IMR-90 (cell line): Measurements from ENCODE around the gene CCL15. TPM values are rescaled to one million over a fixed set of nuclear protein-coding genes. Genes with fewer than 3 reads are reported as not detected.

ENCODE experiments used
- ATAC-seq: fragments of 200-7000 bp; cut with Tn5 transposase; 2 replicates; pipeline ENCODE4 v1.9.1; 2020; ENCODE audit warnings: low read depth, mild to moderate bottlenecking, moderate library complexity
- BruUV-seq: library from RNA; stranded (reverse); fragments of 400-500 nt; replicated peaks from 2 replicates; lab custom pipeline; 2021; lab: Mats Ljungman, UMichigan
- CTCF ChIA-PET: fragments of 300-600 bp; formaldehyde crosslinking; extraction: SDS; loops from one replicate; lab custom pipeline; 2021; ENCODE audit warnings: antibody characterized with exemption; lab: Yijun Ruan, JAX
- POLR2A ChIA-PET: fragments of 300-600 bp; sonication (Branson Sonifier 250); formaldehyde crosslinking; loops from one replicate; lab custom pipeline; 2022; ENCODE audit warnings: antibody characterized with exemption; ENCODE audit not compliant: unreplicated experiment; lab: Charles Lee
- DNase-seq: peaks from one replicate; pipeline ENCODE4 v3.0.0; 2013
- H2AFZ ChIP-seq: replicated peaks from 2 replicates; pipeline ENCODE3; 2013; ENCODE audit warnings: low read length, mild to moderate bottlenecking; ENCODE audit not compliant: poor library complexity
- H2AK5ac ChIP-seq: 2 replicates; pipeline ENCODE4 v1.6.1; 2013; ENCODE audit warnings: low read depth, low read length, inconsistent platforms
- H2AK9ac ChIP-seq: replicated peaks from 2 replicates; pipeline ENCODE3; 2013; ENCODE audit warnings: mild to moderate bottlenecking, low read depth, low read length, moderate library complexity; ENCODE audit not compliant: poor library complexity
- H2BK120ac ChIP-seq: 2 replicates; pipeline ENCODE4 v1.6.1; 2013; ENCODE audit warnings: low read depth, low read length, inconsistent platforms
- H2BK15ac ChIP-seq: 3 replicates; pipeline ENCODE4 v1.6.1; 2013; ENCODE audit warnings: low read depth, low read length, inconsistent platforms
- H2BK20ac ChIP-seq: 2 replicates; pipeline ENCODE4 v1.6.1; 2013; ENCODE audit warnings: low read depth, mild to moderate bottlenecking, inconsistent platforms, low read length, moderate library complexity
- H2BK5ac ChIP-seq: 2 replicates; pipeline ENCODE4 v1.6.1; 2013; ENCODE audit warnings: mild to moderate bottlenecking, low read depth, low read length, inconsistent platforms; ENCODE audit not compliant: poor library complexity, severe bottlenecking
- H3K14ac ChIP-seq: replicated peaks from 2 replicates; pipeline ENCODE4 v1.6.1; 2013; ENCODE audit warnings: low read depth, low read length, inconsistent platforms
- H3K18ac ChIP-seq: 2 replicates; pipeline ENCODE4 v1.6.1; 2013; ENCODE audit warnings: low read depth, low read length, control low read depth
- H3K23ac ChIP-seq: 2 replicates; pipeline ENCODE4 v1.6.1; 2013; ENCODE audit warnings: low read depth, low read length, inconsistent platforms
- H3K27ac ChIP-seq: 2 replicates; pipeline ENCODE4 v1.5.1; 2013; ENCODE audit warnings: mild to moderate bottlenecking, control low read depth, low read length; ENCODE audit not compliant: insufficient read depth
- H3K27me3 ChIP-seq: 2 replicates; pipeline ENCODE4 v1.6.1; 2013; ENCODE audit warnings: low read length; ENCODE audit not compliant: control insufficient read depth, insufficient read depth
- H3K36me3 ChIP-seq: 2 replicates; pipeline ENCODE4 v1.6.1; 2013; ENCODE audit warnings: low read length, mixed read lengths; ENCODE audit not compliant: control insufficient read depth, insufficient read depth
- H3K4ac ChIP-seq: 2 replicates; pipeline ENCODE4 v1.6.1; 2013; ENCODE audit warnings: low read depth, low read length, inconsistent platforms
- H3K4me1 ChIP-seq: 2 replicates; pipeline ENCODE4 v1.6.1; 2013; ENCODE audit warnings: low read length, mixed read lengths; ENCODE audit not compliant: control insufficient read depth, insufficient read depth
- H3K4me2 ChIP-seq: 2 replicates; pipeline ENCODE4 v1.6.1; 2013; ENCODE audit warnings: low read depth, mild to moderate bottlenecking, control low read depth, low read length, moderate library complexity
- H3K4me3 ChIP-seq: 2 replicates; pipeline ENCODE4 v1.5.1; 2013; ENCODE audit warnings: low read depth, mild to moderate bottlenecking, control low read depth, low read length, moderate library complexity; ENCODE audit not compliant: insufficient read depth
- H3K56ac ChIP-seq: 2 replicates; pipeline ENCODE4 v1.6.1; 2013; ENCODE audit warnings: low read length, inconsistent platforms; ENCODE audit not compliant: insufficient read depth; ENCODE audit errors: extremely low read depth
- H3K79me1 ChIP-seq, 2 experiments: 2 replicates each; pipeline ENCODE4 v1.6.1; 2013; ENCODE audit warnings: low read length in 2 of 2, inconsistent platforms in 1 of 2, low read depth in 1 of 2
- H3K9ac ChIP-seq: 2 replicates; pipeline ENCODE4 v1.6.1; 2013; ENCODE audit warnings: low read depth, low read length, control low read depth
- H3K9me1 ChIP-seq: 2 replicates; pipeline ENCODE4 v1.6.1; 2013; ENCODE audit warnings: low read length, inconsistent platforms; ENCODE audit not compliant: insufficient read depth
- H3K9me3 ChIP-seq: 2 replicates; pipeline ENCODE4 v1.6.1; 2013; ENCODE audit warnings: low read length; ENCODE audit not compliant: control insufficient read depth, insufficient read depth
- H4K20me1 ChIP-seq: 2 replicates; pipeline ENCODE4 v1.6.1; 2013; ENCODE audit warnings: low read length, inconsistent platforms; ENCODE audit not compliant: insufficient read depth
- H4K5ac ChIP-seq: 2 replicates; pipeline ENCODE4 v1.6.1; 2013; ENCODE audit warnings: mild to moderate bottlenecking, low read depth, low read length, control low read depth
- H4K8ac ChIP-seq, 2 experiments: 2 replicates each; pipeline ENCODE4 v1.6.1; 2013; ENCODE audit warnings: low read depth in 2 of 2, low read length in 2 of 2, control low read depth in 1 of 2, inconsistent platforms in 1 of 2
- H4K91ac ChIP-seq: 2 replicates; pipeline ENCODE4 v1.6.1; 2013; ENCODE audit warnings: low read depth, low read length, inconsistent platforms; ENCODE audit not compliant: insufficient read depth
- BHLHE40 ChIP-seq: fragments of 150-350 bp; IDR thresholded peaks from 2 replicates; pipeline ENCODE4 v1.6.1; 2016; ENCODE audit warnings: mild to moderate bottlenecking, low read depth, low read length
- CEBPB ChIP-seq: IDR thresholded peaks from 2 replicates; pipeline ENCODE4 v1.6.1; 2012; ENCODE audit warnings: low read depth, low read length, improper control_type of control experiment
- CHD1 ChIP-seq: IDR thresholded peaks from 2 replicates; pipeline ENCODE4 v1.6.1; 2012; ENCODE audit warnings: low read depth, low read length, improper control_type of control experiment
- FOS ChIP-seq: fragments of 150-350 bp; IDR thresholded peaks from 2 replicates; pipeline ENCODE4 v1.6.1; 2016; ENCODE audit warnings: low read depth, low read length
- MAFK ChIP-seq: IDR thresholded peaks from 2 replicates; pipeline ENCODE4 v1.6.1; 2012; ENCODE audit warnings: low read depth, low read length, improper control_type of control experiment
- MAZ ChIP-seq: IDR thresholded peaks from 2 replicates; pipeline ENCODE4 v1.6.1; 2012; ENCODE audit warnings: low read depth, mild to moderate bottlenecking, low read length, improper control_type of control experiment, moderate library complexity, borderline replicate concordance
- MXI1 ChIP-seq: IDR thresholded peaks from 2 replicates; pipeline ENCODE4 v1.6.1; 2012; ENCODE audit warnings: low read depth, mild to moderate bottlenecking, low read length, moderate library complexity, borderline replicate concordance
- NFE2L2 ChIP-seq: fragments of 150-350 bp; IDR thresholded peaks from 2 replicates; pipeline ENCODE4 v1.6.1; 2016; ENCODE audit warnings: low read depth, mild to moderate bottlenecking, low read length
- POLR2A ChIP-seq: IDR thresholded peaks from 2 replicates; pipeline ENCODE4 v1.6.1; 2012; ENCODE audit warnings: mild to moderate bottlenecking, low read depth, low read length
- RAD21 ChIP-seq: IDR thresholded peaks from 2 replicates; pipeline ENCODE4 v1.6.1; 2012; ENCODE audit warnings: low read length, improper control_type of control experiment
- RCOR1 ChIP-seq: IDR thresholded peaks from 2 replicates; pipeline ENCODE4 v1.6.1; 2012; ENCODE audit warnings: mild to moderate bottlenecking, low read length, improper control_type of control experiment; ENCODE audit not compliant: insufficient replicate concordance
- RFX5 ChIP-seq: IDR thresholded peaks from 2 replicates; pipeline ENCODE4 v1.8.0; 2012; ENCODE audit warnings: low read depth, mild to moderate bottlenecking, low read length, moderate library complexity
- SMC3 ChIP-seq: fragments of 150-350 bp; IDR thresholded peaks from 2 replicates; pipeline ENCODE4 v1.6.1; 2016; ENCODE audit warnings: low read depth, mild to moderate bottlenecking, antibody characterized with exemption, low read length, moderate library complexity
- WGBS, 2 experiments: methylation state at CpG; one replicate each; pipeline versions ENCODE4 v1.1.5 to v1.1.7; 2013; ENCODE audit warnings: missing lambda C conversion rate in 2 of 2; ENCODE audit not compliant: insufficient read length in 1 of 2; ENCODE audit errors: extremely low coverage in 2 of 2; 5-methylcytosine and 5-hydroxymethylcytosine counted together
- dilution Hi-C: fragments of 300-500 bp; cut with HindIII; formaldehyde crosslinking; loops from one replicate; pipeline ENCODE4 v1.14.3; 2018; ENCODE audit warnings: low sequenced_read_pairs; ENCODE audit not compliant: unreplicated experiment
- in situ Hi-C: fragments of 300-500 bp; cut with MboI; formaldehyde crosslinking; loops from 3 replicates; pipeline ENCODE4 v1.14.3; 2019; ENCODE audit warnings: low sequenced_read_pairs, inconsistent platforms, mixed read lengths
- intact Hi-C: fragments of 100-400 bp; cut with micrococcal nuclease; formaldehyde crosslinking; loops from 2 replicates; pipeline ENCODE4 v1.10.0; 2022
- polyA plus RNA-seq, 3 experiments: library from polyadenylated mRNA; depleted of rRNA; stranded (reverse); fragments of >200 nt; gene quantifications; 2 replicates each; pipeline ENCODE4 v1.2.3, GENCODE V29; 2012; ENCODE audit warnings: low replicate concordance in 1 of 3
- total RNA-seq: library from RNA; depleted of rRNA; stranded (reverse); fragments of >200 nt; gene quantifications from 2 replicates; pipeline ENCODE4 v1.2.3, GENCODE V29; 2012
- TF ChIP-seq, protein P1 (sequence below): fragments of 150-350 bp; IDR thresholded peaks from 2 replicates; pipeline ENCODE4 v1.6.1; 2016; ENCODE audit warnings: low read depth, mild to moderate bottlenecking, low read length, moderate library complexity, borderline replicate concordance
- TF ChIP-seq, protein P2 (sequence below): fragments of 150-350 bp; IDR thresholded peaks from 2 replicates; pipeline ENCODE4 v1.6.1; 2017; ENCODE audit warnings: mild to moderate bottlenecking, antibody characterized with exemption, low read length, low read depth
- TF ChIP-seq, protein P3 (sequence below): conservative IDR thresholded peaks from 2 replicates; pipeline ENCODE4 v1.5.1; 2012; ENCODE audit warnings: mild to moderate bottlenecking, low read depth, low read length, improper control_type of control experiment

CCL15 gene
- total and polyA plus RNA-seq, 2 of the 4 experiments (the other 2 are of a cell fraction) = not detected

DNA sequence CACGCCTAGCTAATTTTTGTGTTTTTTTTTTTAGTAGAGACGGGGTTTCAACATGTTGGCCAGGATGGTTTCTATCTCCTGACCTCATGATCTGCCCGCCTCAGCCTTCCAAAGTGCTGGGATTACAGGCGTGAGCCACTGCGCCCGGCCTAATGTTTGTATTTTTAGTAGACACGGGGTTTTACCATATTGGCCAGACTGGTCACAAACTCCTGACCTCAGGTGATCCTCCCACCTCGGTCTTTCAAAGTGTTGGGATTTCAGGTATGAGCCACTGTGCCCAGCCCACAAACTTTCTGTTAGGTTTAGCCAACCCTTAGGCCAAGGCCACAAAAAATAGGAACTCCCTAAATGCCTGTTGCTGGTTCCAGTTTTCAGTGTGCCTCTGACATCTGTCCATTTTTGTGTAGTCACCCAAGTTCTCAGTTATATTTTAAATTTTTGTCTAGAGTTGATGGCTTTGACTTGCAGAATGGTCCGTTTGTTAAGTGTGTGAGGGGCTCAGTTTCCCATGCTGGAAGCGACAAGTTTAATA, 32.8 kb downstream of the CCL15 start:
- H2AK5ac ChIP-seq = no peak overlapping the region
- no peak overlapping the region for H3K9ac ChIP-seq

More for the DNA sequence above, 32.8 kb downstream of the CCL15 start:
- dilution Hi-C loops (no loop called here), in situ Hi-C loops (no loop called here), intact Hi-C loops (loop anchor here (1.0 to 2.0 kb wide), 4 partner anchors 41 to 514 kb away; no protein-coding TSS in a partner anchor)
- H2AFZ ChIP-seq = no peak overlapping the region
- no peaks in the 10 kb centered on the region; the same call in 1 of the 2 replicates for H3K9me1 ChIP-seq
- H3K36me3 ChIP-seq = no peaks in the 10 kb centered on the region
- no peak overlapping the region for H2BK15ac ChIP-seq
- peaks cover 4% of the 10 kb centered on the region for H3K4me1 ChIP-seq
- peaks cover 5% of the 10 kb centered on the region for H3K27me3 ChIP-seq
- H3K4me2 ChIP-seq = no peak overlapping the region
- H3K23ac ChIP-seq = no peak overlapping the region
- no peak overlapping the region for H2BK5ac ChIP-seq
- DNase-seq = no peak
- H3K79me1 ChIP-seq = no peaks in the 10 kb centered on the region
- no peak overlapping the region for H4K91ac ChIP-seq
- ChIA-PET POLR2A (no interaction called here), CTCF (interaction anchor here (1.4 kb wide), 1 partner anchor 104 kb away, joined by 6 read pairs; no protein-coding TSS in a partner anchor)
- H2AK9ac ChIP-seq = no peak overlapping the region
- 60% methylated on average over 1 of the region's 10 CpGs; no CpG with 5 or more reads in 1 of the 2 experiments for WGBS, 2 experiments
- H3K56ac ChIP-seq = no peak overlapping the region
- no peaks in the 10 kb centered on the region for H4K20me1 ChIP-seq
- no peak overlapping the region for H3K4me3 ChIP-seq
- no peak overlapping the region for H3K18ac ChIP-seq
- no peak overlapping the region for H3K4ac ChIP-seq
- no peak for ATAC-seq
- H2BK120ac ChIP-seq = no peak overlapping the region
- no peak overlapping the region for H4K8ac ChIP-seq
- no peak overlapping the region for H2BK20ac ChIP-seq
- no peak overlapping the region for H3K14ac ChIP-seq
- H3K27ac ChIP-seq = no peak overlapping the region
- no peak overlapping the region for H4K5ac ChIP-seq
- TF ChIP-seq, protein P1, sequence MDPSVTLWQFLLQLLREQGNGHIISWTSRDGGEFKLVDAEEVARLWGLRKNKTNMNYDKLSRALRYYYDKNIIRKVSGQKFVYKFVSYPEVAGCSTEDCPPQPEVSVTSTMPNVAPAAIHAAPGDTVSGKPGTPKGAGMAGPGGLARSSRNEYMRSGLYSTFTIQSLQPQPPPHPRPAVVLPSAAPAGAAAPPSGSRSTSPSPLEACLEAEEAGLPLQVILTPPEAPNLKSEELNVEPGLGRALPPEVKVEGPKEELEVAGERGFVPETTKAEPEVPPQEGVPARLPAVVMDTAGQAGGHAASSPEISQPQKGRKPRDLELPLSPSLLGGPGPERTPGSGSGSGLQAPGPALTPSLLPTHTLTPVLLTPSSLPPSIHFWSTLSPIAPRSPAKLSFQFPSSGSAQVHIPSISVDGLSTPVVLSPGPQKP = no peak
- no peak for TF ChIP-seq RCOR1
- TF ChIP-seq CEBPB = no peak
- no peak for TF ChIP-seq CHD1
- TF ChIP-seq MXI1 = no peak
- TF ChIP-seq, protein P2, sequence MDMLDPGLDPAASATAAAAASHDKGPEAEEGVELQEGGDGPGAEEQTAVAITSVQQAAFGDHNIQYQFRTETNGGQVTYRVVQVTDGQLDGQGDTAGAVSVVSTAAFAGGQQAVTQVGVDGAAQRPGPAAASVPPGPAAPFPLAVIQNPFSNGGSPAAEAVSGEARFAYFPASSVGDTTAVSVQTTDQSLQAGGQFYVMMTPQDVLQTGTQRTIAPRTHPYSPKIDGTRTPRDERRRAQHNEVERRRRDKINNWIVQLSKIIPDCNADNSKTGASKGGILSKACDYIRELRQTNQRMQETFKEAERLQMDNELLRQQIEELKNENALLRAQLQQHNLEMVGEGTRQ = no peak
- no peak for TF ChIP-seq RAD21
- TF ChIP-seq, protein P3, sequence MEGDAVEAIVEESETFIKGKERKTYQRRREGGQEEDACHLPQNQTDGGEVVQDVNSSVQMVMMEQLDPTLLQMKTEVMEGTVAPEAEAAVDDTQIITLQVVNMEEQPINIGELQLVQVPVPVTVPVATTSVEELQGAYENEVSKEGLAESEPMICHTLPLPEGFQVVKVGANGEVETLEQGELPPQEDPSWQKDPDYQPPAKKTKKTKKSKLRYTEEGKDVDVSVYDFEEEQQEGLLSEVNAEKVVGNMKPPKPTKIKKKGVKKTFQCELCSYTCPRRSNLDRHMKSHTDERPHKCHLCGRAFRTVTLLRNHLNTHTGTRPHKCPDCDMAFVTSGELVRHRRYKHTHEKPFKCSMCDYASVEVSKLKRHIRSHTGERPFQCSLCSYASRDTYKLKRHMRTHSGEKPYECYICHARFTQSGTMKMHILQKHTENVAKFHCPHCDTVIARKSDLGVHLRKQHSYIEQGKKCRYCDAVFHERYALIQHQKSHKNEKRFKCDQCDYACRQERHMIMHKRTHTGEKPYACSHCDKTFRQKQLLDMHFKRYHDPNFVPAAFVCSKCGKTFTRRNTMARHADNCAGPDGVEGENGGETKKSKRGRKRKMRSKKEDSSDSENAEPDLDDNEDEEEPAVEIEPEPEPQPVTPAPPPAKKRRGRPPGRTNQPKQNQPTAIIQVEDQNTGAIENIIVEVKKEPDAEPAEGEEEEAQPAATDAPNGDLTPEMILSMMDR = no peak
- TF ChIP-seq MAFK = no peak
- TF ChIP-seq SMC3 = no peak
- TF ChIP-seq POLR2A = no peak
- no peak for TF ChIP-seq RFX5
- TF ChIP-seq FOS = no peak
- TF ChIP-seq BHLHE40 = no peak
- no peak for TF ChIP-seq MAZ
- TF ChIP-seq NFE2L2 = no peak
- no peaks in the 10 kb centered on the region for H3K9me3 ChIP-seq
- BruUV-seq = no TSS peak
